Activated T-cell treated with anti-CD3 and anti-CD28 coated beads, Interleukin-2, amount 50 U/mL, for 24 hours (primary cell): Measurements from ENCODE around the gene PHF21A.

Experiments used
- DNase-seq: peaks from one replicate; pipeline ENCODE4 v3.0.0-alpha.2; 2020
- H3K27ac Mint-ChIP-seq: 2 replicates; pipeline ENCODE4 v1.8.0; 2020; ENCODE audit warnings: mild to moderate bottlenecking, mixed read lengths
- H3K27me3 Mint-ChIP-seq: 2 replicates; pipeline ENCODE4 v1.8.0; 2020; ENCODE audit warnings: mixed read lengths
- H3K36me3 Mint-ChIP-seq: 2 replicates; pipeline ENCODE4 v1.8.0; 2020; ENCODE audit warnings: low read depth, mixed read lengths
- H3K4me1 Mint-ChIP-seq: 2 replicates; pipeline ENCODE4 v1.8.0; 2020; ENCODE audit warnings: low read depth, mixed read lengths
- H3K4me3 Mint-ChIP-seq: 2 replicates; pipeline ENCODE4 v1.8.0; 2020; ENCODE audit warnings: mild to moderate bottlenecking, moderate library complexity, mixed read lengths
- H3K9me3 Mint-ChIP-seq: 2 replicates; pipeline ENCODE4 v1.8.0; 2020; ENCODE audit warnings: mixed read lengths

Gene PHF21A

DNA sequence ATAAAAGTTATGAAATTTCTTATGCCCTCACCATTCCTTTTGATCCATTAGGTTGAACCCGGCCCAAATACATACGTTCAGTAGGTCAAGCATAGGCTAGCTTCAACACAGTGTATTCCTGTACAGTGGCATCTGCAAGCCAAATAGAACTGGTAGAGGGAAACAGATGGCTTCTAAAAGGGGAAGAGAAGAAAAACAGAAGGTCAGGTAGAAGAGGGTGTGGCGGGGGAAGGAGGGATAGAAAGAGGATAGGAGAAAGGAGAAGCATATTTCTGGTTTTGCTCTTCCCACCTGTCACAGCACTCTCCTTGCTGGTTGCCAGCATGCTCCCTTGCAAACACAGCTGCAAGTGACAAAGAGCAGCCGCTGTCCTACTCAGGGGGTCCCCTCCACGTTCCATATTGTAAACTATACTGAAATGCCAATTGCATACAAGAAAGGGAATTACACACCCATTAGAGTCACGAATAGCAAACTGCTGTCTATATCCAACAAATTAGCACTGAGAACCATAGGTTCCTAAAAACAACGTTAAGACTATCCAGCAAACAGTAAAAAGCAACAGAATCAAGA, 71.8 kb downstream of the PHF21A start:
- Mint-ChIP-seq H3K9me3 (no peaks in the 10 kb centered on the region), H3K36me3 (peaks cover 30% of the 10 kb centered on the region), H3K27ac (no peak overlapping the region), H3K4me1 (peaks cover 7% of the 10 kb centered on the region), H3K27me3 (no peaks in the 10 kb centered on the region), H3K4me3 (no peak overlapping the region)
- DNase-seq: no peak

DNA sequence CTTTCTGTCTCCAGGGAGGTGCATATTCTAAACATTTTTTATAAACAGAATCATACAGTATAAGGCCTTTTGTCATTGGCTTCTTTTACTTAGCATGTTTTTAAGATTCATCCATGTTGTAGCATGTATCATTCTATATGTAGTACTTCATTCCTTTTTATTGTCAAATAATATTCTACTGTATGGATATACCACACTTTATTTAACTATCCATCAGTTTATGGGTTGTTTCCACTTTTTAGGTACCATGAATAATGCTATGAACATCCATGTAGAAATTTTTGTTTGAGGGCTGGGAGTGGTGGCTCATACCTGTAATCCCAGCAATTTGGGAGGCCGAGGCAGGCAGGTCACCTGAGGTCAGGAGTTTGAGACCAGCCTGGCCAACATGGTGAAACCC, 73.1 kb downstream of the PHF21A start:
- H3K9me3 Mint-ChIP-seq: no peaks in the 10 kb centered on the region
- peaks cover 30% of the 10 kb centered on the region for H3K36me3 Mint-ChIP-seq
- peaks cover 9% of the 10 kb centered on the region for H3K4me1 Mint-ChIP-seq
- no peak overlapping the region for H3K4me3 Mint-ChIP-seq
- no peak for DNase-seq
- H3K27ac Mint-ChIP-seq: no peak overlapping the region
- no peaks in the 10 kb centered on the region for H3K27me3 Mint-ChIP-seq

DNA sequence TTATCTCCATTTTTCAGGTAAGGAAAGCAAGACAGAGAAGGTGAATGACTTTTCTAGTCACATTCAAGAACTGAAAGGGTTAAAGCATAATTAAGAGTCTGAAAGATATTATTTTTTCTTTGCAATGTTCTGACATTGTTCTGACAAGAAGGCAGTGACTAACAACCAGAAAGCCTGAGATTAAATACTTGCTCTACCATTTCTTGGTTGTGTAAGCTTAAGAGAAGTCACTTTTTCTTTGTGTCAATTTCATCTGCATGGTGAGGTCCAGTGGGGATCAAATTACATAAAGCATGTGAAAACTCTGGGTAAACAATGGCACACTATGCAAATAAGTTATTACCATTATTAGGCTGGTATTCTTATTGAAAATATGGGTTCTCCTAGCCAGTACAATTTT, 73.7 kb downstream of the PHF21A start:
- Mint-ChIP-seq H3K9me3 (no peaks in the 10 kb centered on the region), H3K27ac (no peak overlapping the region), H3K36me3 (peaks cover 30% of the 10 kb centered on the region), H3K27me3 (no peaks in the 10 kb centered on the region), H3K4me1 (peaks cover 9% of the 10 kb centered on the region), H3K4me3 (no peak overlapping the region)
- no peak for DNase-seq

DNA sequence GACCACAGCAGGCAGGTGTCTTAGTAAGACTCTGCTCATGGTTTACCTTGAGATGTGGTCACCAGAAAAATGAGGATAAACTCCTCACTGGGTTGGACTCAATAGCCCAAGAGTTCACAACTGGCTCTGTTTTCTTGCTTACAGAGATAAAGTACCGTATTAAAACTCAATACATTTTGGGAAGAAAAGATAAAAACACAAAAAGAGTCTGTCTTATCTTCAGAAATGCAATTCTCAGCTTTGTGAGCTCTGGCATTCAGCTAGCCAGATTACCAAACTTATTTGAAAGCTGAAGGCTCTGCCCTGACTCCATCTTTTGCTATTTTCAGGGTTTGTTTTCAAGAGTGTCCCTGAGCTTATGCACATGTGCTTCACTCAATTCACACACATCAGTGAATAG, 75.4 kb downstream of the PHF21A start:
- H3K9me3 Mint-ChIP-seq: no peaks in the 10 kb centered on the region
- DNase-seq: no peak
- no peak overlapping the region for H3K4me3 Mint-ChIP-seq
- H3K4me1 Mint-ChIP-seq: peaks cover 22% of the 10 kb centered on the region
- no peaks in the 10 kb centered on the region for H3K27me3 Mint-ChIP-seq
- H3K27ac Mint-ChIP-seq: no peak overlapping the region
- H3K36me3 Mint-ChIP-seq: peaks cover 24% of the 10 kb centered on the region

DNA sequence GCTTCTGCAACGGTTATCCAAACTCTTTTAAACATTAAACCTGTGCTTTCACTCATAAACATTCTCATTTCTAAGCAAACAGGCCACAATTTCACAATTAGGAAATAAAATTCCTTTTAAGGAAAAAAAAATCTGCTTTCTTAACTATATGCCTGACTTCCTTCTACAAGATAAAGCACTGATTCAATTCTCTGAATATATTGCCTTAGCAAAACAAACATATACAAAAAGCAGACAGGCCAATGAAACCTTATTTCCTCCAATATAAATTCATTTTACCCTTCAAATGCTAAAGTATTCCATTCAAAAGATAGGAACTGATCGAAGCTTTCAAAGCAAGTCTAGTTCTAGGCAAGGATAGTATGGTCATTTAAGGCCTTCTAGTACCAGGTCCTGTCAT, 76.7 kb downstream of the PHF21A start:
- Mint-ChIP-seq H3K4me1 (peaks cover 29% of the 10 kb centered on the region), H3K27me3 (no peaks in the 10 kb centered on the region), H3K27ac (no peak overlapping the region), H3K36me3 (peaks cover 15% of the 10 kb centered on the region), H3K4me3 (no peak overlapping the region), H3K9me3 (no peaks in the 10 kb centered on the region)
- no peak for DNase-seq

DNA sequence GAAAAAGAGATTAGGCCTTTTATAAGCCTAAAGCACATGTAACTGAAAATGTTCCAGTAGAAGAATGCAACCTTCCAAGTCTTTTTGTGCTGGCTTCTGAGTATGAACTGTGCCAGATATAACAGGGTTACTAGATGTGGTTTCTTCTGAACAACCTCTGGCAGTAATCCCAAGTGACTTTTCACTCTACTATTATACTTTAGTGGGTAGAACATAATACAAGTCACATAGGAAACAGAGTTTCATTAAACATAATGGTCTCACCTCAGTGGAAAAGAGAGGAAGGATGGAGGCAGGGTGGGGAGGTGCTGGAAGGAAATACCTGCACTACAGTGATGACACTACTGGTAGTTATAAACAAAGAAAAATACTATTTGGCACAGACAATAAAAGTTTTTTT, 81.3 kb downstream of the PHF21A start:
- DNase-seq: no peak
- H3K4me3 Mint-ChIP-seq: no peak overlapping the region
- H3K4me1 Mint-ChIP-seq: peaks cover 36% of the 10 kb centered on the region
- H3K36me3 Mint-ChIP-seq: no peaks in the 10 kb centered on the region
- no peak overlapping the region for H3K27ac Mint-ChIP-seq
- no peaks in the 10 kb centered on the region for H3K27me3 Mint-ChIP-seq
- no peaks in the 10 kb centered on the region for H3K9me3 Mint-ChIP-seq

DNA sequence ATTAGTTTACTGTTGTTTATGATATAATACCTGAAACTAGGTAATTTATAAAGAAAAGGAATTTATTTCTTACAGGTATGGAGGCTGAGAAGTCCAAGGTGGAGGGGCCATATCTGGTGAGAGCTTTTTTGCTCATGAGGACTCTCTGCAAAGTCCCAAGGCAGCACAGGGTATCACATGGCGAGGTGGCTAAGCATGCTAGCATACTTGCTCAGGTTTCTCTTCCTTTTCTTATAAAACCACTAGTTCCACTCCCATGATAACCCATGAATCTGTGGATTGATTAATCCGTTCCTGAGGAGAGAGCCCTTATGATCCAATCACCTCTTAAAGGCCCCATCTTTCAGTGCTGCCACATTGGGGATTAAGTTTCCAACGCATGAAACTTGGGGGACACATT, 82.7 kb downstream of the PHF21A start:
- no peak for DNase-seq
- Mint-ChIP-seq H3K27me3 (no peaks in the 10 kb centered on the region), H3K9me3 (no peaks in the 10 kb centered on the region), H3K4me3 (no peak overlapping the region), H3K27ac (no peak overlapping the region), H3K36me3 (no peaks in the 10 kb centered on the region), H3K4me1 (peaks cover 34% of the 10 kb centered on the region)

DNA sequence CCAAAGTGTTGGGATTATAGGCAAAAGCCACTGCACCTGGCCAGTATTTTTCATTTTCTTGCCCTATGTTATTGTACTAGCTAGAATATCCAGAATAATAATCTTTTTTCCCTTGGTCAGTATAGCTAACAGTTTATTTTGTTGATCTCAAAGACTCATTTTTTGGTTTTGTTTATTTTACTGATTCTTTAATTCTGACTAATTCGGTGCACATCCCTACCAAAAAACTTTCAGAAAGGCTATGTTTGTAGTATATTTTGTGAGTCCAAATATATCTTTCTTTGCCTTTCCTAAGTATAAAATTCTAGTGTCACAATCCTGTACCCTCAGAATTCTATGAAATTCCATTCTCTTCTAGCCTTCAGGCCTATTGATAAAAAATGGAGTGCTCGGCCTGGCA, 84.3 kb downstream of the PHF21A start:
- no peak for DNase-seq
- Mint-ChIP-seq H3K4me3 (no peak overlapping the region), H3K27me3 (no peaks in the 10 kb centered on the region), H3K4me1 (peaks cover 28% of the 10 kb centered on the region), H3K36me3 (no peaks in the 10 kb centered on the region), H3K9me3 (no peaks in the 10 kb centered on the region), H3K27ac (no peak overlapping the region)

DNA sequence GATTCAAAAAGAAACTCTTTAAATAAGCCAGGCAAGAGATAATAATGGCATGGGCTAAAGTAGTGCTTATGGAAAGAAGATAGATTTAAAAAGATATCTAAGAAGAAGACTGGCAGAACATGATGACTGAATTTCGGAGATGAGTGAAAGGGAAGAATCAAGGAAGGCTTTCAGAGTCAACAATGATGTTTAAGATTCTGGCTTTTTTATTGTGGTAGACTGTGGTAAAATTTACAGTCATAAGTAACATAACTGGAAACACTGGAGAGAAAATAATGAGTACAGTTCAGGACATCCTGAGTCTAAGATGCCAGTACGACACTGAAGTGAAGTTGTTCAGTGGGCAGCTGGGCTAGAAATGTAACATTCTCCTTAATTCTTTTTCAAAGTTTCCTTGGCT, 85.2 kb downstream of the PHF21A start:
- DNase-seq: no peak
- H3K27ac Mint-ChIP-seq: peak overlapping the region; percentile 13
- H3K9me3 Mint-ChIP-seq: no peaks in the 10 kb centered on the region
- no peak overlapping the region for H3K4me3 Mint-ChIP-seq
- no peaks in the 10 kb centered on the region for H3K36me3 Mint-ChIP-seq
- peaks cover 22% of the 10 kb centered on the region for H3K4me1 Mint-ChIP-seq
- H3K27me3 Mint-ChIP-seq: no peaks in the 10 kb centered on the region

DNA sequence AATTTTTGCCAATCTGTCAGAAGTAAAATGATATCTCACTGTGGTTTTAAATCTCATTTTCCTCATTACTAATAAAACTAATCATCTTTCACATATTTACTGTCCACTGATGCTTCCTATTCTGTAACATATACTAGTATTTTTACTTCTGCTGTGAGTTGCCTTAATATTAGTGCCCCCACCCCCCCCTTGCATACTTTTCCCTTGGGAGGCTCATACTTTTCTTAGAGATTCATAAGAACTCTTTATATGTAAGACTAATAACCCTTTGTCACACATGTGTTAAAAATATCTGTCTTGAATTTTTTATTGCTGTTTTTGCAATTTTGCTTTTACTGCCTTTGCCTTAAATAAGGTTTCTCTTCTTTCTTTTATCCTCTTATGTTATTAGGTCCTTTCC, 87.2 kb downstream of the PHF21A start:
- peaks cover 13% of the 10 kb centered on the region for H3K4me1 Mint-ChIP-seq
- no peaks in the 10 kb centered on the region for H3K36me3 Mint-ChIP-seq
- no peak overlapping the region for H3K4me3 Mint-ChIP-seq
- H3K27ac Mint-ChIP-seq: no peak overlapping the region
- H3K27me3 Mint-ChIP-seq: no peaks in the 10 kb centered on the region
- no peak for DNase-seq
- H3K9me3 Mint-ChIP-seq: no peaks in the 10 kb centered on the region

DNA sequence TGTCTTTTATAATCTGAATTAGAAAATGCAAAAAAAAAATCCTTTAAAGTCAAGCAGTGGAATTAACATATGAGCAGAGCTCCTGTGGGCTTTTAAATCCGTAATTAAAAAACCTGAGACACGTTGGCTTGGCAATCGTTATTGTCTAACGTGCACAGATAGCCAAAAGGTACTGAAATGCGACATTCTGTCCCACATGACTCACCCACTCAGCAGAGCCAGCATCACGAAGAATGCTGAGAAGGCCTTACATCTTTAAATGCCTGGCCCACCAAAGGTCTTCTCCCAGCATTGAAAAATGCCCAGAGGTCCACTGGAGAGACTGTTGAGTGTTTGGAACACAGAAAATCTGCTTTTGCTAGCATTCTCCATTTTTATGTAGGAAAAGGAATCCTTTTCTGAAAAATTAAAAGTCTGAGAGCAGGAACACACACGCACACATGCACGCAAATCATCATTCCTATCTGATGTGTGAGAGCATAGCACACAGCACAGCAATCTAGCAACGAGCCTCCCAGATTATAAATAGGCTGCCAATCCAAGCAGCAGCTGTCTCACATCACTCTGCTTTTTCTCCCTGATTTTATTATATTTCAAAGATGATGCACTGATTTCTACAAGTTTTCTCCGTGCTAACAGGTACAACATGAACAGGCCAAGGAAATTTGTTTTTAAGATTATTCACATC, 94.5 kb downstream of the PHF21A start:
- H3K36me3 Mint-ChIP-seq: peaks cover 6% of the 10 kb centered on the region
- no peaks in the 10 kb centered on the region for H3K4me1 Mint-ChIP-seq
- H3K9me3 Mint-ChIP-seq: no peaks in the 10 kb centered on the region
- no peaks in the 10 kb centered on the region for H3K27me3 Mint-ChIP-seq
- no peak overlapping the region for H3K27ac Mint-ChIP-seq
- DNase-seq: no peak
- H3K4me3 Mint-ChIP-seq: no peak overlapping the region

DNA sequence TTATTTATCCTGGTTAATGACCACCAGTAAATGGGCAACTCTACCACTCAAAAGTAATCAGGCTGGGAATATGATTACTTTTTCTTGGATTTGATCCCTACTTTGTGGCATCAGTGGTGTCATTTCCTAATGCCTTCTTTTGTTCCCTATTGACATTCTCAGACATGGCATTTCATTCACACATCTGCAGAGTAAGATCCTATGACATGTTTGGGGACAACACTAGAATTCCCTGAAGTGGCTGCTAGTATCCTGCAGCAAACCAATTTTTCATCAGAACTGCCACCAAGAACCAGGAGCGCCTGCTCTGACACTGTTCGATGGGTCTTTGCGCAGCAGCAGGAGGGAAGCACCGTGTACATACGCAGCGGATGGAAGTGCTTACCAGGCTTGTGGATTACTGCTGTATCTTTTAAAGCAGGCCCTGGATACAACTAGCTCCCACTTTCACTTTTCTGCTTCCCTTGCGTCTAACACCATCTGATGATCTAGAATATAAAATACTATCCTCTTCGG, 101.1 kb downstream of the PHF21A start:
- Mint-ChIP-seq H3K36me3 (peaks cover 13% of the 10 kb centered on the region), H3K4me1 (no peaks in the 10 kb centered on the region), H3K9me3 (peaks cover 2% of the 10 kb centered on the region), H3K27ac (no peak overlapping the region), H3K4me3 (no peak overlapping the region), H3K27me3 (no peaks in the 10 kb centered on the region)
- DNase-seq: no peak

DNA sequence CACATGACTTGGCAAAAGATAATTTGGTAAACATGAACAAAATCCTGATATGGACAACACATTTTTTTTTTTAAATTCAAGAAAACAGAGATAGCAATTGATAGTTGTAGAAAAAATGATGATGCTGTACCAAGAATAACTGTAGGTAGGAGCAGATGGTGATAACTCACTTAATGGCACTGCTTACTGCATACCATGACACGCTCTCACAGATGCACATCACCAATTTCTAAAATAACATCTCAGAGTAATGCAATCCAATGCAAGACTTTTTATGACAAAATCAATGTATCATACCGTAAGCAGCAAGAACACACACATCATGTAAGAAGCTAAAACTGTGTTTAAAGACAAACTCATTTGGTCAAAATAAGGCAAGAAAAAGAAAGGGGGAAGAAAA, 102.6 kb downstream of the PHF21A start:
- Mint-ChIP-seq H3K4me1 (no peaks in the 10 kb centered on the region), H3K4me3 (no peak overlapping the region), H3K9me3 (peaks cover 5% of the 10 kb centered on the region), H3K36me3 (peaks cover 19% of the 10 kb centered on the region), H3K27ac (no peak overlapping the region), H3K27me3 (no peaks in the 10 kb centered on the region)
- no peak for DNase-seq

DNA sequence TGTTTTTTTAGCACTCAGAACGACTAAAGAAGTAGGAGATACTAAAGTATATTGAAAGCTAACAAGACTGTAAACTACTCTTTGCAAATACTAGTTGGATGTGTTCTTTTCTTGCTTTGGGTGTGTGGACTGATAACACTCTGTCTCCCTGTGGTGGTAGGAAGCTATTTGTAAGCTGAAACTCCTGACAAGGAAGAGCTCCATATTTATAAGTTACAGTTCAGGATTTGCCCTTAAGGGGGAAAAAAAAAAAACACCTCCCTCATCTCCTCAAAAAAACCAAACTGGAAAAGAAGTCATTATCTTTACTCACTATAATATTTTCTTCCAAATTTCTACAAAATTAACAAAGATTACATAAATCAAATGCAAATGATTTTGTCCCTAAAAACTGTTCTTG, 103.9 kb downstream of the PHF21A start:
- DNase-seq: no peak
- H3K36me3 Mint-ChIP-seq: peaks cover 14% of the 10 kb centered on the region
- peaks cover 5% of the 10 kb centered on the region for H3K9me3 Mint-ChIP-seq
- H3K4me3 Mint-ChIP-seq: no peak overlapping the region
- no peaks in the 10 kb centered on the region for H3K27me3 Mint-ChIP-seq
- H3K27ac Mint-ChIP-seq: peak overlapping the region; percentile 24
- H3K4me1 Mint-ChIP-seq: peaks cover 5% of the 10 kb centered on the region

DNA sequence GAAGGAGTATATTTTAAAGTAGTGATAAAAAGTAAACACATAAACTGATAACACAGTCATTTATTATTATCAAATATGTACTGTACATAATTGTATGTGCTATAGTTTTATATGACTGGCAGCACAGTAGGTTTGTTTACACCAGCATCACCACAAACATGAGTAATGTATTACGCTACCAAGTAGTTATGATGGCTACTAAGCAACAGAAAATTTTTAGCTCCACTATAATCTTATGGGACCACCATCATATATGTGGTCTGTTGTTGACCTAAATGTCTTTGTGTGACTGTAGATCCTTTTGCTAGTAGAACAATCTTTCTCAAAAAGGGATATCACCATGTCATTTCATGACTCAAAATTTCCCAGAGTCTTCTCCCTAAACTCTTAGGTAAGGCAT, 105.3 kb downstream of the PHF21A start:
- Mint-ChIP-seq H3K27ac (no peak overlapping the region), H3K4me1 (peaks cover 5% of the 10 kb centered on the region)
- no peak for DNase-seq

More for the DNA sequence above, 105.3 kb downstream of the PHF21A start:
- H3K27me3 Mint-ChIP-seq: no peaks in the 10 kb centered on the region
- H3K4me3 Mint-ChIP-seq: no peak overlapping the region
- peaks cover 7% of the 10 kb centered on the region for H3K36me3 Mint-ChIP-seq
- H3K9me3 Mint-ChIP-seq: peaks cover 5% of the 10 kb centered on the region
